ENCODE data around the gene MAP2.

The MAP2 gene

DNA sequence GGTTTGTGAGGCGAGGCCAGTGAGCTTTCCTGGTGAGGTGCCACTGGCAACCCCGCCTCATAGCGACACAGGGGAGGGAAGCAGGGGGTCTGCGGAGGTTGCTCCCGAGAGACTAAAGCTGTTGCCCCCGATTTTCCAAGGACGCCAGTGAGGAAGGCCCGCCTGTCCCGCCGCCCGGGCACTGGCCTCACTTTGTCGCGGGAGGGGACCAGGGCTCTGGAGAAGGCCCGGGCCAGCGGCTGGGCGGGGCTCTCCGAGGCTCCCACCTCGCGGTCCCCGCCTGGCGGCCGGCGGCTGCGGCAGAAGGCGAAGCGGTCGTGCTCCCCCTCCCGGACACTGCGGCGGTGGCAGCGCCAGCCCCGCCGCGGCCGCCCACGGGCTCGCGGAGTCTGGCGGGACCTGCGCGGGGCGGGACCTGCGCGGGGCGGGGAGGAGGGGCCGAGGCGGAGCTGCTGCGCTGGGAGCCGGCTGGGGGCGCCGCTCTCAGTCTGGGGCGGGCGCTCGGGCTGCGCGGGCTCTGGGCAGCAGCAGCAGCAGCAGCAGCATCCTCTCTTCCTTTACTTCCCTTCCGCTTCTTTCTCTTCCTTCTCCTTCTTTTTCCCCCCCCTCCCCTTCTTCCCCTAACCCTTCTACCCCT lies at the start of gene MAP2:
Gene MAP2, plus strand, starts transcription at position 486 of the 637 bp plus-strand sequence. CDS start 229,124 bp downstream, outside the sequence.
- DNase-seq (ENCODE audit: low read depth), result peak; percentile 83

DNA sequence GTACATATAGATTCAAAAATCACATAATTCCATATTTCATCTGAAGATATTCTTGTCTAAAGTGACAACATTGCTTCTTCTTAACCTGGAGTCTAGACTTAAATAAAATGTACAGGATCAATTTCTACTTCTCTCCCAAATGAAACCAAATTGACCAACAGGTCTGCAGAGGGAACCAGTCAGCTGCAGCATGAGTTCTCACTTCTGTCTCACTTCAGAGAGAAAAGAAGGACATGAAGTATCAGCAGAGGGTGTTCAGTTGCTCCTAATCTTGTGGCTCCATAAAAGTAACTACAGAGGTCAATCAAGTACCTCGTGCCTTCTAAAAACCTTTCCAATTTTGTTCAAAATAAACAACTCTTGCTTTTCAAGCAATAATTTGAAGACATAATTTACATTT lies 47.2 kb upstream of the MAP2 start:
- DNase-seq (ENCODE audit: low read depth), result no peak

DNA sequence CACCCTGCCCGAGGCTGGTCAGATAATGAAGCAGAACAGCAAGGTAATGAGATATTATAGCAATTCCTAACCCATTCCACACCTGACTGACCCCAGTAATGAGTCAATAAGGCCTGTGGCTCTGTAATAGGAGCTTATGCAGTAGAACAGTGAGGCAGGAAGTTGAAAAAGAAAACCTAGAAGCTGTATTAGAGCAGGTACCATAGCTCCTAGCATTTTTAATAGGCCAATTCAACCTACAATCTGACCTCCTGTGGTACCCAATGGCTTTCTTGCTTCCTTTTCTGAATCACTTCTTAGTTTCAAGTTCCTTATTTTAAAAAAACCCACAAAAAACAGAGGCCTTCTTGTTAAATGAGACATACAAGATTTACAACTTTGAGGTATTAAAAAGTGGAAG lies 43.6 kb upstream of the MAP2 start:
- no peak for DNase-seq (ENCODE audit: low read depth)

DNA sequence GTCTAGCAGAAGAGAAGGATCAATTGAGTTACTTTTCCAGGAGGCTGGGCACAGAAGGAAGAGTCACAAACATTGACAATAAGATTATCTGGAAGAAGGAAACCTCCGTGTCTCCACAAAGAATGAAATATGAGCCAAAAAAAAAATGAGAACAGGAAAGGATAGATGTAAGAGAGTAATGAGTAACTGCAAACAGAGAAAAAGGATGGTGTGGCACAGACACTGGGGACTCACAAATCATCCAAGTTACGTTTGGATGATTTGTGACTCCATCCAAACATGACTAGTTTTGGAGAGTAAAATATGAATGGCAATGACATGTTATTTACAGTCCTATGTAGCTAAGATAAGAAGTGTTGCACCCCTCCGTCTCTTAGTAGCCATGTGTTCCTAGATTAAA lies 42.8 kb upstream of the MAP2 start:
- no peak for DNase-seq (ENCODE audit: low read depth)

- no peak for DNase-seq (ENCODE audit: low read depth)
Measured at GRCh38 chr2:209382775-209383174, 41.1 kb upstream of the MAP2 start.

DNA sequence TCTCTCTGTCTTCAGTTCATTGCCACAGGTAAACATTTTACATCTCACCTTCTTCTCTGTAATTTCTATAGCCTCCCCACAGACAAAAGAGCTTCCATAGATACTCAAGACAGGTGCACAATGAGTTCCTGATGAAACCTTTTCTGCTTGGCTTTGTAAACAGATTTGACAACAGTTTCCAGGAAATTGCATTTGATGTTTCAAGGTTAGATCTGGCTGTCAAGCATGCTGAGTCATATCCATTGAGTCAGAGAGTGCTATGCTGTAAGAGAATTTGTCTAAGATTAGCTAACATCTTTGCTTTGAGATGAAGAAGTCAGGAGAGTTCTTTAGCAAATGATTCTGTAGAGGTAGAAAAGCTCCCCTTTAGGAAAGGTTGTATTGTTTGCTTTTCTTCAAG lies 40.6 kb upstream of the MAP2 start:
- DNase-seq (ENCODE audit: low read depth), result peak; percentile 61

GRCh38 chr2:209387389-209387788 lies 36.5 kb upstream of the MAP2 start:
- DNase-seq (ENCODE audit: low read depth), result no peak

- no peak for DNase-seq (ENCODE audit: low read depth)
Measured at GRCh38 chr2:209388446-209389037, 35.3 kb upstream of the MAP2 start.

DNA sequence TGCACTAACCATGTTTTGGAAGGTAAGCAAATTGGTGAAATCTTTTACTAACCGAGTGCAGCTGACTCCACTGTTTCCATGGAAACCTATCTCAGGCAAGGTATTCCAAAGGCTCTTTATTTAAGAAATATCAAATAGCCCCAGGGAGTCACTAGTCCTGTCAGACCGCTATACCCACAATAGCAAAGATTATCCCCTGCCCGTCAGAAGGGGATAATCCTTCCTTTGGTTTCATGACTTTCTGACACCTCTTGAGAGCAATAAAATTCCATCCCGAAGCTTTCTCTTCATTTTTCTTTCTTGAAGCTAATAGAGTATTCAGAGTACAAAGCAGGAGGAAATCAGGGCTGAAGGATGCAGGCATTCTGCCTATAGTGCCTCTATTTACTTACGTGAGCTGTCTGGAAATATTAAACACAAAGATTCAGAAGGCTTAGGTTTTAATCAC lies 34.7 kb upstream of the MAP2 start:
- no peak for DNase-seq (ENCODE audit: low read depth)

DNA sequence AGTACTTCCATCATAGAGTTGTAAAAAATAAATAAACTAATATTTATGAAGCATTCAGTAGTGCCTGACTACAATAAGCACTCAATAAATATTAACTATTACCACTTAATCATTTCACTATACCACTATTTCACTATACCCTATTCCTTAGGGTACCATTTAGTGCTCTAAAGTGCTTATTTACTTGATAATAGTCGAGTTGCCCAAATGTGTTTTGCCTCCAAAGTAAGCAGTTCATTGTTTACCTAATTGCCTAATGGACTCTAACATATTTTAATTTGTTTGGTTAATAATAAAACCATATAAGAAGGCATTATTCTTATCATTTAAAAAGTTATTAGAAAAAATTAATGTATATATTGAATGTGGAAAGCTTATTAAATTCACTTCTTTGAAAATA lies 33.0 kb upstream of the MAP2 start:
- no peak for DNase-seq (ENCODE audit: low read depth)

GRCh38 chr2:209391776-209392401 lies 32.0 kb upstream of the MAP2 start:
- DNase-seq (ENCODE audit: low read depth), result peak; percentile 70

DNA sequence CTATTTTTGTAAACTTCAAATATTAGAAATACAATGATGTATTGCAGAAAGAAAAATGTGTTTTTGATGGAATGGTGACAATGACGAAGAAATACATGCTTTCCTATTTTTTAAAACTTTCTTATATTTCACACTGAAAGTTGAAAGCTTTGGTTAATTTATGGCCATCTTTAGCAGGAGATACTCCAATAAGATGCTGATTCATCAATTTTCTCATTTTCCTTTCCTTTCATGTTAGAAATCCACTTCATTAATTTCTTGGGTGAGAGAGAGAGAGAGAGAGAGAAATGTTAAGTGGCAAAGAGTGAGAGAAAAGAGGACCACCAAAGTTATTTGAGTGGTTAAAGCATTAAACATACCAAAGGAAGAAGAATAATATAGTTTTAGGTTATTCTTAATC lies 28.6 kb upstream of the MAP2 start:
- DNase-seq (ENCODE audit: low read depth), result no peak

DNA sequence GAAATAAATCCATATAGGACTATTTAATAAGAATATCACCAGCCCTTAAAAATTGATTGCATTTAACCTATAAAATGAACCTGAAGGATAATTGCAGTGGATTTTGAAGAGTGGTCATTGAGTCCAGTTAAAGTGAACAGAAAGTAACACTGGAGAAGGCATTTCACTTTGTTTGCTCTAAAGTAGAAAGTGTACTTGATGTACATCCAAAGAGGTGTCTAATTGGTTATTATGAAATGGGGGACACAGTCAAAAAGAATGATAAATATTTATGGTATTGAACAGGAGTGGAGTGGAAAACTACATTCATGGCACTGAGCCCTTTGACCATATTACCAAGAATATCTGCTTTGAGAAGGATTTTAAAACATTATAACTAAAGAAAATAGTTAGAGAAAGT lies 28.2 kb upstream of the MAP2 start:
- no peak for DNase-seq (ENCODE audit: low read depth)

GRCh38 chr2:209398463-209398862 lies 25.4 kb upstream of the MAP2 start:
- no peak for DNase-seq (ENCODE audit: low read depth)

GRCh38 chr2:209401788-209402187 lies 22.1 kb upstream of the MAP2 start:
- no peak for DNase-seq (ENCODE audit: low read depth)

DNA sequence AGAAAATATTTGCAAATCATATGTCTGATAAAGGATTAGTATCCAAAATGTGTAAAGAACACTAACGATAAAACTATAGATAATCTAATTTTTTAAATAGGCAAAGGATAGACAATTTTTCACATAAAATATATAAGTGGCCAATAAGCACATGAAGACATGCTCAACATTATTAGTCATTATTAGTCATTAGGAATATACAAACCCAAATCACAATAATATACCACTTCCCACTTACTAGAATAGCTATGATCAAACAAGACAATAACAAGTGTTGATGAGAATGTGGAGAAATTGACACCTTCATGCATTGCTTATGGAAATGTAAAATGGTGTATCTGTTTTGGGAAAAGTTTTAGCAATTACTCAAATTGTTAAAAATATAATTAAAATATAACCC lies 12.6 kb upstream of the MAP2 start:
- DNase-seq (ENCODE audit: low read depth), result no peak

- no peak for DNase-seq (ENCODE audit: low read depth)
Measured at GRCh38 chr2:209411718-209412117, 12.1 kb upstream of the MAP2 start.

DNA sequence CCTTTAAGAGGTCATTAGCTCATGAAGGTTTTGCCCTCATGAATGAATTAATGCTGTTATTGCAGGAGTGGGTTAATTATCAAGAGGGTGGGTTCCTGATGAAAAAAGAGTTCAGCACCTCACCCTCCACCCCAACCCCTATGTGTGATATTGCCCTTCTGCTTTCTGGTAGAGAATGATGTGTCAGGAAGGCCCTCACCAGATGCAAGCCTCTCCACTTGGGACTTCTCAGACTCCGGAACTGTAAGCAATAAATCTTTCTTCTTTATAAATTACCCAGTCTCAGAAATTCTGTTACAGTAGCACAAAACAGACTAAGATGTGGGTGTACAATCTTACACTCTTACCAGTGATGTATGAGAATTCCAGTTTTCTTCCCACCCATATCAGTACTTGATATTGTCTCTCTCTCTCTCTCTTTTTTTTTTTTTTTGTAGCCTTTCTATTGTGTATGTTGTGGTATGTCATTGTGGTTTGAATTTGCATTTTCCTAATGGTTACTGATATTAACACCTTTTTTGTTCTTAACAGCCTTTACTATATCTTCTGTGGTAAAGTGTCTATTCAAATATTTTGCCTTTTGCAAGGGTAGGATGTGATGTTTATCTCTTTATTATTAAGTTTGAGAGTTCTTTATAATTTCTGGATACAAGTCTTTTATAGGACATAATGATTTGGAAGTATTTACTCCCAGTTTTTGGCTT lies 10.4 kb upstream of the MAP2 start:
- DNase-seq (ENCODE audit: low read depth), result no peak

DNA sequence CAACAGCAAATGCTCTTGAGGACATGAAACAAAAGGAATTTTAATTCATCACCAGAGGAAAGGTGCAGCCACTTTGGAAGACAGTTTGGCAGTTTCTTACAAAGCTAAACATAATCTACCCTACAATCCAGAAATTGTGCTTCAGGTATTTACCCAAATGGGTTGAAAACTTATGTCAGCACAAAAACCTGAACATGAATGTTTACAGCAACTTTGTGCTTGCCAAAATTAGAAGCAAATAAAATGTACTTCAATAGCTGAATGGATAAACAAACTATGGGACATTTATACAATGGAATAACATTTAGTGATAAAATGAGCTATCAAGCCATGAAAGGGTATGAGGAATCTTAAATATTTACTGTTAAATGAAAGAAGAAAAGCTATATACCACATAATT lies 6.9 kb upstream of the MAP2 start:
- no peak for DNase-seq (ENCODE audit: low read depth)

DNA sequence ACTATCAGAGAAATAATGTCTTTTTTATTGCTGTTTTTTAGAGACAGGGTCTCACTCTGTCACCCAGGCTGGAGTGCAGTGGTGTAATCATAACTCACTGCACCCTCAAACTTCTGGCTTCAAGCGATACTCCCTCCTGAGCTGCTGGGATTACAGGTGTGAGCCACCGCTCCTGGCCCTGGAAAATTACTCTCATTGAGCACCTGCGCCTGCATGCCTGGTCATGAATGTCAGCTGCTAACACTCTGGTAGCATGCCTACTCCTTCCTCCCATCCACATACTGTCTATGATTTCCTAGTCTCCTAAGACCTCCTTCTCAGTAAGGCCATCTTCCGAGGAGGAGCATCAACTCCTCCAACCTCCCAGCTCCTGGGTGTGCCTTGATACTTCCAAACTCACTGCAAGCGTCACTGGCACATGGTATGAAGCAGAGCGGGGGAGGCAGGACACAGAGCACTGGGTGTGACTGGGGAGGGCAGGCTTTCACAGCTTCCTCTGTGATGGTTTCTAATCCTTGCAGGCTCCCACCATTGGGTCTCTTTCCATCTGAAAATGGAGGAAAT lies 1.6 kb upstream of the MAP2 start:
- no peak for DNase-seq (ENCODE audit: low read depth)

DNA sequence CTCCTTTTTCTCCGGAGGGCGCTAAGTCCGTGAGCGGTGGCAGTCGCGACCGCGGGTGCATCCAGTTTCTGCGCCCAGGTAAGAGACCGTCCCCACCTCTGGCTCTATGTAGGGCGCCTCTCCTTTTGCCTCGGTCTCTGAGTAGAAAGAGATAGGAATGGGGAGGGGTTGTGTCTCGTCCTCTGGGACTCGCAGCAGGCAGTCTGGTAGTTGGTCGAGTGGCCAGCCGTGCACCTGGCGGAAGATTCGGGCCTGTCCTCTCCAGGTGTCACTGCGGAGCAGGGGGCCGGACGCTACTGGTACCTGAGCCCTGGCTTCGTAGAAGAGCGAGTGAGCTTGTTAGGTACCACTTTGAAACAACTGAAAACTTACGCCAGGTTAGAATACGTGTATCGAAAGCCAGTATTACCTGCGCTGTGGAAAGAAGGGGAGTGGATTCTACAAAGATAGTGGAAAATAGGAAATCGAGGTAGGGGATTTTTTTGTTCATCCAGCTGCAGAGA lies 403 bp downstream of the MAP2 start:
- DNase-seq (ENCODE audit: low read depth), result no peak

GRCh38 chr2:209424781-209425470 lies 1.1 kb downstream of the MAP2 start:
- DNase-seq (ENCODE audit: low read depth), result no peak

Data from EH (cell line).